ENCODE results near the gene MOBP. TPM values are rescaled to one million over a fixed set of nuclear protein-coding genes. Genes with fewer than 3 reads are reported as not detected.

The MOBP gene
- total and polyA plus RNA-seq, 2 of the 8 experiments (the other 6 are each of a cell fraction or from before 2014, with no cell fraction given), result 0.06 to 0.50 TPM

- Histone ChIP-seq H4K91ac (replicated peaks; ENCODE audit: insufficient read length, low read length) (no peak overlapping the region), H4K5ac (ENCODE audit: insufficient read length, low read depth, low read length) (no peak overlapping the region), H3K9ac (replicated peaks in 1 of 4; ENCODE audit: extremely low read depth in 1 of 4, low read depth in 3 of 4, low read length in 3 of 4) (no peak overlapping the region), H3K4ac (replicated peaks; ENCODE audit: insufficient read length, low read depth, low read length) (no peak overlapping the region), H3K27me3 (replicated peaks in 1 of 4; ENCODE audit: control insufficient read depth in 3 of 4, extremely low read depth in 1 of 4, insufficient read depth in 3 of 4, low read length in 3 of 4) (no peaks in the 10 kb centered on the region), H2AK5ac (ENCODE audit: low read depth, low read length) (no peak overlapping the region), H3K36me3 (ENCODE audit: control insufficient read depth in 2 of 4, insufficient read depth in 4 of 4, low read length in 3 of 4) (no peaks in the 10 kb centered on the region), H4K8ac (ENCODE audit: extremely low read depth, insufficient read depth, low read length) (no peak overlapping the region), H2BK15ac (ENCODE audit: low read length) (no peak overlapping the region), H3K27ac (ENCODE audit: low read depth, low read length) (no peak overlapping the region), H3K4me1 (replicated peaks in 1 of 4; ENCODE audit: control insufficient read depth in 3 of 4, insufficient read depth in 4 of 4, low read length in 3 of 4) (peaks cover 0 to 4% (median 2%) of the 10 kb centered on the region in 4 experiments; a peak in 2 of 7 replicates), H2BK5ac (ENCODE audit: low read depth, low read length) (no peak overlapping the region), H4K20me1 (replicated peaks in 1 of 2; ENCODE audit: control insufficient read depth in 1 of 2, insufficient read depth in 2 of 2, low read length in 2 of 2) (no peaks in the 10 kb centered on the region), H2BK20ac (ENCODE audit: low read length) (no peak overlapping the region), H3K4me3 (ENCODE audit: extremely low read depth in 1 of 4, insufficient read depth in 2 of 4, low read depth in 3 of 4, low read length in 4 of 4) (no peak overlapping the region), H3K79me2 (ENCODE audit: control insufficient read depth in 1 of 2, insufficient read depth in 2 of 2, low read length in 2 of 2) (no peaks in the 10 kb centered on the region), H2BK120ac (replicated peaks; ENCODE audit: low read depth, low read length) (no peak overlapping the region), H3K23ac (ENCODE audit: insufficient read length) (no peak overlapping the region), H3K23me2 (ENCODE audit: low read depth, low read length) (no peaks in the 10 kb centered on the region), H3K79me1 (ENCODE audit: low read depth, low read length) (no peaks in the 10 kb centered on the region), H3K4me2 (ENCODE audit: insufficient read depth in 1 of 2, low read depth in 2 of 2, low read length in 2 of 2) (no peak overlapping the region), H3K56ac (replicated peaks; ENCODE audit: insufficient read length, low read depth, low read length) (no peak overlapping the region), H2BK12ac (ENCODE audit: low read depth, low read length) (no peak overlapping the region), H3K9me3 (ENCODE audit: insufficient read depth in 2 of 2, low read depth in 1 of 2, low read length in 1 of 2) (no peaks in the 10 kb centered on the region), H3K14ac (ENCODE audit: insufficient read length) (no peak overlapping the region), H3K18ac (ENCODE audit: extremely low read depth, low read length) (no peak overlapping the region), H2AFZ (ENCODE audit: low read length) (no peak overlapping the region)
- 95% methylated on average over 1 of the region's 1 CpG; no CpG with 5 or more reads in 1 of the 2 experiments for WGBS, 2 experiments (ENCODE audit: extremely low coverage in 1 of 2, insufficient coverage in 1 of 2, insufficient read length in 1 of 2, insufficient replicate concordance in 2 of 2, low coverage in 1 of 2, low lambda C conversion rate in 2 of 2, missing lambda C conversion rate in 1 of 2)
- CTCF ChIA-PET (ENCODE audit: partially characterized antibody), result interaction anchor here (0.8 to 2.5 kb wide), 3 partner anchors 9 to 136 kb away, joined by 3 to 5 read pairs (median 5); no protein-coding TSS in a partner anchor
- no peak for DNase-seq (ENCODE audit: low read depth in 1 of 2, low spot score in 2 of 2)
- POLR2A ChIA-PET (ENCODE audit: partially characterized antibody), result no interaction called here
- no peak for FAIRE-seq
- TF ChIP-seq POU5F1 (IDR thresholded peaks at IDR 0.05; ENCODE audit: low read depth, low read length) (no peak), NRF1 (IDR thresholded peaks at IDR 0.05; ENCODE audit: low read depth, low read length) (no peak), RAD21 (IDR thresholded peaks at IDR 0.05 in 1 of 2, conservative IDR thresholded peaks at IDR 0.05 in 1 of 2; ENCODE audit: low read depth in 2 of 2, low read length in 2 of 2) (no peak), SRF (IDR thresholded peaks at IDR 0.05; ENCODE audit: low read depth, low read length) (no peak), TEAD4 (IDR thresholded peaks at IDR 0.05; ENCODE audit: low read depth, low read length) (no peak), CBX5 (IDR thresholded peaks at IDR 0.05; ENCODE audit: low read depth, low read length) (no peak), SIN3A (conservative IDR thresholded peaks at IDR 0.05 in 1 of 2, IDR thresholded peaks at IDR 0.05 in 1 of 2; ENCODE audit: low read depth in 1 of 2, low read length in 2 of 2) (no peak), USF2 (IDR thresholded peaks at IDR 0.05; ENCODE audit: low read length) (no peak), PHF8 (conservative IDR thresholded peaks at IDR 0.05; ENCODE audit: low read depth, low read length) (no peak), KDM4A (IDR thresholded peaks at IDR 0.05; ENCODE audit: low read depth, low read length, severe bottlenecking) (no peak), ASH2L (IDR thresholded peaks at IDR 0.05; ENCODE audit: low read length) (no peak), RBBP5 (IDR thresholded peaks at IDR 0.05; ENCODE audit: borderline replicate concordance, low read depth, low read length) (no peak), CHD1 (IDR thresholded peaks at IDR 0.05; ENCODE audit: low read depth, low read length) (no peak)
These were observed 65.3 kb downstream of the MOBP start for GRCh38 chr3:39532777-39533176.

All from H1 (cell line).